Stimulated activated CD8-positive, alpha-beta memory T cell treated with anti-CD3 and anti-CD28 coated beads, Interleukin-4, amount 100 ng/mL, for 4 hours (primary cell): ENCODE results near the gene LACTB.
A peak's percentile ranks its signal among the peaks of the same experiment; 100 is the strongest.
"Not testable (repeated sequence)": the region's sequence is repeated elsewhere in the genome, so short reads cannot be mapped to it uniquely, and the experiment has no call there.

Experiments
- DNase-seq, 2 donors: peaks; one replicate each; pipeline ENCODE4 v3.0.0-alpha.2; 2020; ENCODE audit warnings: low read depth in 2 of 2, low spot score in 1 of 2

Gene LACTB

GRCh38 chr15:63089260-63090043, 32.2 kb upstream of the LACTB start:
- no peak for DNase-seq

- no peak for DNase-seq
These were observed 31.2 kb upstream of the LACTB start for GRCh38 chr15:63090472-63090871.

GRCh38 chr15:63090887-63091286, 30.8 kb upstream of the LACTB start:
- DNase-seq: no peak

GRCh38 chr15:63091679-63092446, 29.8 kb upstream of the LACTB start:
- no peak for DNase-seq

GRCh38 chr15:63093486-63094205, 28.0 kb upstream of the LACTB start:
- peak; percentile 28 to 31 for DNase-seq

GRCh38 chr15:63094495-63094931, 27.1 kb upstream of the LACTB start:
- no peak for DNase-seq

GRCh38 chr15:63096178-63096577, 25.5 kb upstream of the LACTB start:
- DNase-seq: no peak

- DNase-seq: not testable (repeated sequence)
These were observed 22.8 kb upstream of the LACTB start for GRCh38 chr15:63098901-63099300.

GRCh38 chr15:63099581-63099980, 22.1 kb upstream of the LACTB start:
- DNase-seq: not testable (repeated sequence)

- no peak for DNase-seq
These were observed 18.2 kb upstream of the LACTB start for GRCh38 chr15:63103416-63103815.

GRCh38 chr15:63104727-63105126, 16.9 kb upstream of the LACTB start:
- DNase-seq: no peak

GRCh38 chr15:63105354-63105753, 16.3 kb upstream of the LACTB start:
- DNase-seq: not testable (repeated sequence)

- DNase-seq: no peak
These were observed 13.6 kb upstream of the LACTB start for GRCh38 chr15:63107895-63108546.

GRCh38 chr15:63109498-63109897, 12.2 kb upstream of the LACTB start:
- no peak for DNase-seq

GRCh38 chr15:63109920-63110319, 11.7 kb upstream of the LACTB start:
- DNase-seq: no peak

- DNase-seq: no peak
These were observed 11.1 kb upstream of the LACTB start for GRCh38 chr15:63110428-63111026.

- no peak for DNase-seq
These were observed 10.2 kb upstream of the LACTB start for GRCh38 chr15:63111481-63111880.

- no peak for DNase-seq
These were observed 8.8 kb upstream of the LACTB start for GRCh38 chr15:63112871-63113270.

- no peak for DNase-seq
These were observed 7.2 kb upstream of the LACTB start for GRCh38 chr15:63114465-63114864.

- no peak for DNase-seq
These were observed 2.8 kb upstream of the LACTB start for GRCh38 chr15:63118854-63119253.
